HG03439 (cell line): ENCODE measurements around the gene CPEB1.

Source experiments
- ATAC-seq: cut with Tn5 transposase; IDR thresholded peaks from one replicate; pipeline ENCODE4 v1.9.1; 2021; ENCODE audit warnings: mild to moderate bottlenecking, moderate library complexity; ENCODE audit not compliant: unreplicated experiment

CPEB1 gene

DNA sequence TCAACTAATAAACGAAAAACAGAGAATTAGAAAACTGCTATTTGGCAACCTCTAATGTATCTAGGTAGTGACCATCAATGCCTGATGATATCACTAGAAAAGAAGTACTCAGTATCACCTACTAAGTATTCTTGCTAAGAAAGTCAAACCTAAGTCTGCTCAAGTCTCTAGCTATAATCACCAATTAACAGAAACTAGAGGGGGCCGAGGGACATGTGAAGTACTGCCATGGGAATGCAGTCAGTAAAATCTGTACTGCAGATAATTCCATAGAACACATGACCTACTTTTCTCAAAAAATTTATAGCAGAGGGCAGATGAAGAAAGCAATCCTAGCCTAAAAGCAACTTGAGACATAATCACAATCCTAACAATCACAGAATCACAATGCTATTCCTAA is 51.4 kb downstream of the CPEB1 start:
- no peak for ATAC-seq

DNA sequence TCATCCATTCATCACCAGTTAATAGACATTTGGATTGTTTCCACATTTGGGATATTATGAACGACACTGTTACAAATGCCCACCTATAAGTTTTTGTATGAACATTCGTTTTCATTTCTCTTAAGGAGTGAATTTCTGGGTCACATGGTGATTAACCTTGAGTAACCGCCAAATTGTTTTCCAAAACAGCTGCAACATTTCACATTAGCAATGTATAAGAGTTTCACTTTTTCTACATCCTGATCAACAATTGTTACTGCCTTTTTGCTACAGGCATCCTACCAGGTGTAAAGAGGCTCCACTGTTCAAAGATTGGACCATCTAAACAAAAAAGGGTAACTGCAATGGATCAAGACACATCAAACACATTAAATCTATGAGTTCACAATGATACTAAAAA is 52.0 kb downstream of the CPEB1 start:
- no peak for ATAC-seq

DNA sequence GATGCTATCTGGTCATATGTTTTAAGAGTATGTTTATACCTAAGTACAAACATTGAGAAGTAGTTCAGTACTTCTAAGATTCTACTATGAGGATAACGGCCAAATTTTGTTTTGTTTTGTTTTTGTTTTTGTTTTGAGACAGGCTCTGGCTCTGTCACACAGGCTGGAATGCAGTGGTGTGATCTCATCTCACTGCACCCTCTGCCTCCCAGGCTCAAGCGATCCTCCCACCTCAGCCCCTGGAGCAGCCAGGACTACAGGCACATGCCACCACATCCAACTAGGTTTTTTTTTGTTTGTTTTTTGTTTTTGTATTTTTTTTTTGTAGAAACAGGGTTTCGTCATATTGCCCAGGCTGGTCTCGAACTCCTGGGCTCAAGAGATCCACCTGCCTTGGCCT is 59.4 kb downstream of the CPEB1 start:
- ATAC-seq, result no peak

DNA sequence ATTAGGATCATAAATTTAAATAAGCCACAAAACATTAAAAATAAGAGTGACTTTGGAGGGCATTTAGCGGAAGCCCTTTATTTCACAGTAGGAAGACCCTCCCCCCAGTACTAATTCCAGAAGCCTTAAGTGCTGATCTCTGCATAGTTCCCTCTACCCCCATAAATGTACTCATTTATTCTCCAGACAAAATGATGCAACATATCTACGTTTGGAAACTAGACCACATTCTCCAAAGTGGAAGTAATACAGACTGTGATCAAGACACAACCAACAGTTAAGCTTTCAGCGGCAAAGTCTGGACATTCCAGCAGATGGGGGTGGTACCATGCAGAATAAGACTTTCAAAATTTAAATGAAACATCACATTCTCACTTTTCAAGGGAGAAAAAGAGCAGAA is 62.1 kb downstream of the CPEB1 start:
- no peak for ATAC-seq

DNA sequence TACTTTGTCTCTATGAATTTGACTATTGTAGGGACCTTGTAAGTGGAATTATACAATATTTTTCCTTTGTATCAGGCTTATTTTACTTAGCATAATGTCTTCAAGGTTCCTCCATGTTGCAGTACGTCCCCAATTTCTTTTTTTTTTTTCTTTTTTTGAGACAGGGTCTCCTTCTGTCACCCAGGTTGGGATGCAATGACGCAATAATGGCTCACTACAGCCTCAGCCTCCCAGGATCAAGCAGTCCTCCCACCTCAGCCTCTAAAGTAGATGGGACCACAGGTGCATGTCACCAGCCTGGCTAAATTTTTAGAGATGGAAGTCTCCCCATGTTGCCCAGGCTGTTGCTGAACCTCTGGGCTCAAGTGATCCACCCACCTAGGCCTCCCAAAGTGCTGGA is 66.5 kb downstream of the CPEB1 start:
- no peak for ATAC-seq

DNA sequence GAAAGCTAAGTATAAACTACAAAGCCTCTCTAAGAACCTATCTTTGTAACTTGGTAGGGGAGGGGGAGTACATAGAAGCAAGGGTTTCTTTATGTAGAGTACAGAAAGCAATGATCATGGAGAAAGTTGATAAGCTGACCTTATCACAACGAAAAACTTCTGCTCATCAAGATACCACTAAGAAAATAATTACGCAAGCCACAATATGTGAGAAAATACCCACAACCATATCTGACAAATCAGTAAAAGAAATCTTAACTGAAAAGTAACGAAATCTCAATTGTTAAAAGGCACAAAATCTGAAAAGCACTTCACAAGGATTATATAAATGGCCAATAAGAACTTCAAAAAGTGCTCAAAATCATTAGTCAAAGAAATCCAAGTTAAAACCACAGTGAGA is 71.8 kb downstream of the CPEB1 start:
- no peak for ATAC-seq

DNA sequence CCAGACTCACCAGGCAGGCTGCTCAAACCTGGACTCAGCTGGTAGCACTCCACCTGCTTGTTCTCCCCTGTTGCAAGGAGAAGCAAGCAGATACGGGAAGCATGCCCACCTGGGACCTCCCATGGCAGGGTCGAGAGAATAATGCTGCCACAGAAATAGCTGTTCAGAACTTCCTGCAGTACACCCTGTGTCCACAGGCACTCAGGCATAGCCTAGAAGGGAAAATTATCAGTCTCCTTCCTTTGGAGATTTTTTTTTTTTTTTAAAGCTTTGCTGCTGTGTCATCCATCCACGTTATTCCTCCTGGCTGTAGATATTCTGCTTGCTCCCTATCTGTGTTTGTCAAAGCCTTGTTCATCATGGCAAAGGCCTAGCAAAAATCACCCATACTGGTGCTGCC is 74.2 kb downstream of the CPEB1 start:
- ATAC-seq, result no peak

DNA sequence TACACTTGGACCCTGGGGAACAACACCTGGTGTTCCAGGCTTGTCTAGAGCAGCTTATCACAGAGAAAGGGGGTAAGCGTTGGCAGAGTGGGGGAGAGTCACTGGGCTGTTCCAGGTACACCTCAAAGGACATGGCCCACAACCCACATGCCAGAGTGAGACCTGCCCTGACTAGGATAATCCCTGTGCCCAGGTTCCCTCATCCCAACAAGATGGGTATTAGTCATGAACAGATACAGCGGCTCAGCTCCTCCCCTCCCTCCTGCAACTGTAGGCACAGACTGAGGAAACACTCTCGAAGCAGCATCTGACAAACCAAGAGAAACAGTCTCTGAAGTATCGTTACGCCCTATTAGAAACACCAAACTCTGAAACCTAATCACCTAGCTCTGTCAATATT is 74.9 kb downstream of the CPEB1 start:
- no peak for ATAC-seq

DNA sequence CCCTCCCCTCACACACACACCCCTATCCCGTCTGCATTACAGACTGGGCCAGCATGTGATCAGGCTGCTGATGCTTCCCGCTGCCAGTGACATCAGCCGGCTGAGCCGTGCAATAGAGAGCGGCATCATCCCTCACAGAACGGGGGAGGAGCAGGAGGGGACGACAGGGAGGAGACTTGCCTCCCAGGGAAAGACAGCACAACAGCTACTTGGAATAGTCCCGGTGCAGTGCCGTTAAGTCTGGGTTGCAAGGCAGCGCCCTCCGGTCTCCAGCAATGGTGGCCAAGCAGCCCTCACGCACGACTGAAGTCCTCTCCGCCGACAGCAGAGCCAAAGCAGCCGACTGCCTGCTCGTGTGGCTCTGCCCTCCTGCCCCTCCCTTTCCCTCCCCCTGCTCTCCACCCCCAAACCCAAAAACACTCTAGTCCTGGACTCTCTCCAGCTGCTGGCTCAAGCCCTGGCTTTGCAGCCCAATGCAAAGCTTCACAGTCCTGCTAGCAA is 75.4 kb downstream of the CPEB1 start:
- no peak for ATAC-seq

DNA sequence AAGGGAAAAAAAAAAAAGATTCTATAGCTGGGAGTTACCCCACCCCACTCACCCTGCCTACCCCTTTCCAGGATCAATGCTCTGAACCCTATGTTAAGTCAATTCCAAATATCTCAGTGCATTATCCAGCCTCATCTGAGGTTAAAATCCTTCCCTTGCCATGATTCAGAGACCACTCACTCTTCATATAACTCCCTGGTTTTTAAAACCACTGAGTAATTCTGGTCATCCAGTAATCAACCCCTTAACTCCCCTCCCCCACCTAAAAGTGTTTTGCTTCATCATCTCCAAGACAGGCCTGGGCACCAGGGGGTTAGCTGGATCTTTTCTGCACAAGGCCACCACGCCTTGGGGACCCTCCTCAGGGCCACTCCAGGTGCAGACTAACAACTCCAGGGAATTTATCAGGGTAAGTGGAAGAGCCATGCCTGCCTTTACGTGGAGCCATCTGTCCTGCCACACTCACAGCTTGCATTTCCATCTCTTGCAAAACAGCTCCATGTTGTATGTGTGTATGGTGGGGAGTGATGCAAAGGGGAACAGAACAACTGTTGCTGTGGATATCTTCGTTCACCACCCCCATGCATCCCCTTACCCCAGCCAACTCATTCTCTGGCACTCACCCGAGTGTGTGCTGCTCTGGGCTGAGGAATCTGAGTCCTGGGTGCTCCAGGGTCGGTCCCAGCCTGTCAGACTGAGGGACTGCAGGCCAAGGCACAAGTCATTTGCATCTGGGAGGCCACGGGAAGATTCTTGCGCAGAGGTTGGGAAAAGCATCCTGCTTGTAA is 76.2 kb downstream of the CPEB1 start:
- no peak for ATAC-seq

DNA sequence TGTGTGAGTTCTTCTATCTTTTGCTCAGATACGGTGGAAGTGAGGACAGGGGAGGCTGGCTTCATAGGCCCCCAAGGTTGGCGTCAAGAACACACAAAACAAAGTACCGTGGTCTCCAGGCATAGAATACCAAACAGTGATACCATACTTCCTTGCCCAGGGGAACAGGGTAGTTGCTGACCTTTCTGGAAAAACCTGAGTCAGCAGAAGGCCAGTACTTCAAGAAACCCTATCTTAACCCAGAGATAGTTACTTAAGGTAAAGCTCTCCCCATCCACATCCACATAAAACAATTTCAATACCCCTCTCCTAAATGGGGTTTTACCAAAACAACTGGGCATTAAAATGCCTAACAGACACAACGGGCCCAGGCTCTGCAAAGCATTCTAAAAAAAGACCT is 77.3 kb downstream of the CPEB1 start:
- no peak for ATAC-seq

DNA sequence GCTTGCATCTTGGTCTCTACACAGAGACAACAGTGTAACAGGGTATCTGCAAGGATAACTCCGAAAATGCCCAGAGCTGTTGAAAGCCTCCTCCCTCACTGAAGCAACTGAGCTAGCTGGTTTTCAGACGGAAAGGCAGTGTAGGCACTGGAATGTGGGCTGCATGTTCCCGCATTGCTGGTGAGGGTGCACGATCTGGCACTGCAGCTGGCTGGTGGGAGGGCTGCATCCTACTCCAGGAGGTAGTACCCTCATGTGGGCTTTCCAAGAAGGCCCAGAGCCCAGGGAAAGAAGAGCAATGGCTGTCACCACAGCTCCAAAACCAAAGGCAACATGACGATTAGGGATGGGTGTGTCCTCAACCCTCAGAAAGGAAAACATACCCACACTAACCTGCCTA is 78.2 kb downstream of the CPEB1 start:
- ATAC-seq, result no peak

DNA sequence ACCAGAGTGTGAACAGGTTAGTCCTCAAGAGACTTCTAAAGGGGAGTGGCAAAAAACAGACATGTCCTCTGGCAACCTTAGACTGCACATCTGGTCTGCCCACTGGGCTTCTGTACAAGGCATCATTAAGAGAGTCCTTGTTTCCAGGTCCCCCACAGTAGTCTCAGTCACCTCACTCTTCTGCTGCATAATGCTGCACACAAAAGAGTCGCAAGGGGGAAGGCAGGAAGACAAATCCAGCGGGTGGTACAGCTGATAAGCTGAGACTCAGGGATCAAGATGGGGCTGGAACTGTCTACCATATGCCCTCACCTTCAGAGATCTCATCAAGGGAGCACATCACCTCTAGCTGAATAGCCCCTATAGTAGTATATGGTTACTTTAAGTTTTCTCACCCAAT is 79.5 kb downstream of the CPEB1 start:
- ATAC-seq, result no peak

DNA sequence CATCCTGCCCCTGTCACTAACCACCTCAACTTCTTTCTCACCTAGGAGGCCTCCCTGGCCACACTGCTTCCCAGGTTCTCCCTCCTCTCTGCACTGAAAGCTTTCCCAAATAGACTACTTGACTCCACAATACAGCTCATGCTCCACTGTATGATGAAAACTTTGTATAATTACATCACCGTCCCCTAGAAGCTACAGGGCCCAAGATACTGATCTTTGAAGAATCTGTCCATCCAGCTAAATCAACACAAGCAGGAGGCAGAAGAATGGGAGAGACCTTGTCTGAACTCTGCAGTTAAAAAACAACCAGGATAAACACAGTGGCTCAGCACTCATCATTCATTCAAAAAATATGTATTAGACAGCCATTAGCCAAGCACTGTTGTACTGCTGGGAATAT is 80.5 kb downstream of the CPEB1 start:
- no peak for ATAC-seq

DNA sequence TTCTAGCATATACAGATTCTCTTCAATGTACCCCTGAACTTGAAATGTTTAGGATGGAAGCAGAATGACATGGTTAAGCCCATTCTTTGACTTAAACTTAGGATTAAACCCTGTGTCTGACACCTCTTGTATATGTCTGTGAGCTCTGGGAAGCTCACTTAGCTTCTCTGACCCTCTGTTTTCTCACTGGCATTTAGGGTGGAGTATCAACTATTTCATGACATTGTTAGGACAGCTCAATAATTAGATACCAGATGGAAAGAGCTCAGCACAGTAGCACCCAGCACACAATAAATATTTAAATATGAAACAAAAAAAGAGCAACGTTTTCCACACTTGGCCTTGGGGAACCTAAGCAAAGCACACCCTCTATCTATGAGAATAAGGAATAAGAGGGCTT is 88.7 kb downstream of the CPEB1 start:
- ATAC-seq, result no peak

DNA sequence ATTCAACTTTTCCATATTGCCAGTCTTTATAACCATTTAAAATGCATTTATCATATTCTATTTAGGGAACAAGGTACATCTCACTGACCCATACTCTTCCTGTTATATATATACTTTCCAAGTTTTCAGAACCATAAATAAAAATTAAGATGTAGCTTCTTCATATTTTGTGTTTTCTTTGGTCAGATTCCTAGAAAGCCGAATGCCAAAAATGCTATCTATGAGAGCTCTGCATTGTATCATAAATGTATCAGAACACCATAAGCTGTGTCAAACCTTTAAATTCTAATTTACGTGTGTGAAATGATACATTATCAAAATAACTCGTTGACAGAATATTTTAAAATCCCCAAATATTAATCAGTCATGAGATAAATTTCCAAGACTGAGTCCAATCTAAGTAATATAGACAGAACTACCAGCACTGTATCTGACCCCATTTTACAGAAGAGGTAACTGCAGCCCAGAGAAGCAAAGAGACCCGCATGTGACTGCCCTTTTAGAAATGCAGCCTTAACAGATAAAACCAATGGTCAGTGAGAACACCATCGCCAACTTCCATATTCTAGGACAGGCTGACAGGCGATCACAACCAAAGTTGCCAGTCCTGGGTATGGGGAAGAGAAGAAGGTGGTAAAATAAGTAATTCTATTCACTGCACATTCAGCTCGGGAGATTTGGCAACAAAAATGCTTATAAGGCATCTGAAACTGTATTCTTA is 90.7 kb downstream of the CPEB1 start:
- ATAC-seq, result no peak

DNA sequence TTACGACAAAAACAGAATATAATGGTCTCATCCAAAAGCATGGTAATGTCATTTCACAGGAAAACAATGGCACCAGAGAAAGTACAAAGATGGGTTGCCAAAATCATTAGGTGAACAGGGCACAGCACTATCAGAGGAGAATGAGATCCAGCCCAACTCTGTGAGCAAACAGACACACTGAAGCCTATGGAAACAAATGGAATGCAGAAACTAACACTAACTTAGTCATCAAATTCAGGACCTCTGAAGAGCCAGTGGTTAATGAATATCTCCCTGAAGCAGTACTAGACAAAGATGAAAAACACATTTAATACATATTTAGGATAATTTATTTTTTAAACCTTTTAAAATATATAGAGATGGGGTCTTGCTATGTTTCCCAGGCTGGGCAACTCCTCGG is 92.3 kb downstream of the CPEB1 start:
- no peak for ATAC-seq

DNA sequence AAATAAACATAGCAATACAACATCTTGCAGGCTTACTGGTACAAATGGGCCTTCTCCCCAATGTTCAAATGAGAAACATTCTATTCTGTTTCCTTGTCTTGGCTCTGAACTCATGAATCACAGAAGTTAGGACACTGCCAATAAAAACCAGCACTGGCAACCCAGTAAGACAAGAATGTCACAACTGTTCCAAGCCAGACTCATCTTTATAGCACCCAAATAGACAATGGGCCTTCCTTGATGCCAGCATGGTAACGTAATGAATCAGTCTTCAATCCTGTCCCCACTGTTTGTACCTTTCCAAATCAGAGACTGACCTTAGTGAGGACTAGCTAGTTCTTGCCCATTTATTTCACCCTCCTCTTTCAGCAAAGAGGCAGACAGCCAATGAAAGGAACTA is 92.8 kb downstream of the CPEB1 start:
- ATAC-seq, result no peak

DNA sequence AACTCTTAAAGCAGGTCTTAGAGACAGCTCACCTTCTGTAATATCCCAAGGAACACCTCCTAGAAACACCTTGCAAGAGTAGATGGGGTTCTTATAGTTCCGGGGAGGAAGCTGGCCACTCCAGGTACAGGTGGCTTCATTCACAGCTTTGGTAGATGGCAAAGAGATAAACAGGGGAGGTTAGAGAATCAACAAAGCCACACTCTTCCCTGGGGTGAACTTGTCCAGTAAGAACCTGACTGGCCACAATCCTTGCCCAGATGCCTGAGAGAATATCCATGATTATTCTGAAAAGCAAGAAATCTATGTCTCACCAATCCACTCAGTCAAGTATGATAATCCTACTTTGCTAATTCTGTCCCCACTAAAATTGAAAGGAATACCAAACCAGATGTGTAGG is 93.3 kb downstream of the CPEB1 start:
- no peak for ATAC-seq

DNA sequence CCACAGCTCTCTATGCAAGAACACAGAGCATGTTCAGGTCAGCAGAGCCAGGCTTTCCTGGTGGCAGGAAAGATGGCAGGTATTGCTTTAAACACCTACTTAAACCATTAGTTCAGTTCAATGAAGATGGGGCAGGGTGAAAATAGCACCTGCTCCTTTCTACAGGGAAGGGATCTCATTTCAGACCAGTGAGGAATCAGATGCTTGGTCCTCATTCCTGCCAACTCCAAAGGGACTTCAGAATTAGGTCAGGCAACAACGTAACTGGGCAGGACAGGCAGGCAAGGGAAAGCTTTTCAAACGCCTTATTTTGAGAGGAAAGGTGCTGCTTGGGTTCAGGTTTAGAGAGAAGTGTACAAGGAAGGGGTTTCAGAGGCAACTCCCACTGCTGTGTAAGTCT is 94.3 kb downstream of the CPEB1 start:
- no peak for ATAC-seq

DNA sequence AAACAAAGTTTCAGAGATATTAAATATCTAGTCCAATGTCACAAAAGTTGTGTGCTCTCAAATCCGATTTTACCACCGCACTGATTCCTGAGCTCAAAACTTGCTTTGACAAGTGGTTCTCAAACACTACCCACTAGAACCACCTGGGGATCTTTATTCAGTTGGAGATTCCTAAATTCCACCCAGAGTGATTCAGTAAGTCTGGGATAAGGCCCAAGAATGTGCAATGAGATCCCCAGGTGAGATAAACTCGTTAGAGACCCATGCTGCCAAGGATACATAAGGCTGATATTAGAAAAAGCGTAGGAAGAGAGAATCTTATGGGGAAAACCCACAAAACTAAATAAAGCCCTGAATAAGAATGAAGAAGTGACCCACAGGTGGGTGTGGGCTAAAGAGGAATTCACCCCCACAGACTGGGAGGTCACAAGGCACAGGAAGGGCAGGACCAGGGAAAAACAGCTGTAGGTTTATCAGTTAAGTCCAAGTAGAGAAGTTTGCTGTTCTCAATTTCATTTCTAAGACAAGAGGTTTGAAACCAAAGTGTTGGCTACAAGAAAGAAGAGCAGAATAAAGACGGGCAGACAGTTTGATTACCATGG is 95.4 kb downstream of the CPEB1 start:
- peak; percentile 58 for ATAC-seq

DNA sequence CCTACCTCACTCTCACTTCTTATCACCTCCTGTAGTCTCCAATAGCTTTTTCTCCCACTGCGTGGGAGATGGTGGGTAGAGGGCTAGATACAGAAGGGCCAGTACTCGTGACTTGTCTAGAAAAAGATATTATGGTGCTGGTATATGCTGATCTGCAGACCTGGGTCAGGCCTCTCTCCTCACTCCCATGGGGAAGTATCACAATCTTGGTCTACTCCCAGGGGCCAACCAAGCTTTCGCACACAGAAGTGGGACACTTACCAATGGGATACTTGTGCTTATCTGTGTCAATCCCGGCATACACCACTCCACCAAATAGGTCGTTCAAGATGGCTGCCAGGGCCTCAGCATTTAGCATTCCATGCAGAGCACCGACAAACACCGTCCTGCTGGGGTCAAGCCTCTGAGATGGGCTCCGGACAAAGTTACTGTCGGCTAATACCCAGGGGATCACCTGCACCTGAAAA is 97.9 kb downstream of the CPEB1 start:
- no peak for ATAC-seq
